Measurements from ENCODE around the gene LRP3.

DNA sequence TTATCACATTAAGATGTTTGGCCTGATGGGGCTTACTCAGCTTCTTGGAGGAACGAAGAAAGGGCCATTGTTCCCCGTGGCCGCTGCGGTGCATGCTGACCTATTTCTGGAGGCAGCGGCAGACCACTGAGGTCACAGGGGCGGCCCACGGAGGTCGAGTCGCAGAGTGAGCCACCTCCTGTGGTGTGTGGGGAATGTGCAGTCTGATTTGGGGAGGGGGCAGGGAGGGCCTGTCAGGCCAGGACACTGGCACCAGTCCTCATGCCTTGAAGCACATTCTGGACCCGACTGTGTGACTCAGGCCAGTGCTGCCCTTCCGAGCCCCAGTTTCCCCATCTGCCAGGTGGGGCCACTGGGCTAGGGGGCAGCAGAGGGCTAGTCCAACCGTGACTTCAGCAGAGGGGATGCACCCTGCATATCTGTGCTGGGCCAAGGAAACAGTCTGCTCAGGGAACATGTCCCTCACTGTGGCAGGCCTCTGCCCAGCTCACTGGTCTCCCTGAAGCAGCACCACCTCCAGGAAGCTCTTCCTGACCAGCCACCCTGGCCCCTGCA lies 25.2 kb downstream of the LRP3 start:
- TF ChIP-seq, protein P1, sequence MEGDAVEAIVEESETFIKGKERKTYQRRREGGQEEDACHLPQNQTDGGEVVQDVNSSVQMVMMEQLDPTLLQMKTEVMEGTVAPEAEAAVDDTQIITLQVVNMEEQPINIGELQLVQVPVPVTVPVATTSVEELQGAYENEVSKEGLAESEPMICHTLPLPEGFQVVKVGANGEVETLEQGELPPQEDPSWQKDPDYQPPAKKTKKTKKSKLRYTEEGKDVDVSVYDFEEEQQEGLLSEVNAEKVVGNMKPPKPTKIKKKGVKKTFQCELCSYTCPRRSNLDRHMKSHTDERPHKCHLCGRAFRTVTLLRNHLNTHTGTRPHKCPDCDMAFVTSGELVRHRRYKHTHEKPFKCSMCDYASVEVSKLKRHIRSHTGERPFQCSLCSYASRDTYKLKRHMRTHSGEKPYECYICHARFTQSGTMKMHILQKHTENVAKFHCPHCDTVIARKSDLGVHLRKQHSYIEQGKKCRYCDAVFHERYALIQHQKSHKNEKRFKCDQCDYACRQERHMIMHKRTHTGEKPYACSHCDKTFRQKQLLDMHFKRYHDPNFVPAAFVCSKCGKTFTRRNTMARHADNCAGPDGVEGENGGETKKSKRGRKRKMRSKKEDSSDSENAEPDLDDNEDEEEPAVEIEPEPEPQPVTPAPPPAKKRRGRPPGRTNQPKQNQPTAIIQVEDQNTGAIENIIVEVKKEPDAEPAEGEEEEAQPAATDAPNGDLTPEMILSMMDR (conservative IDR thresholded peaks at IDR 0.05 in 1 of 2, IDR thresholded peaks at IDR 0.05 in 1 of 2; ENCODE audit: extremely low read depth in 1 of 2, insufficient read depth in 1 of 2, low read depth in 1 of 2, low read length in 2 of 2): peak in 1 of 2 donors; percentile 31
- no peak for TF ChIP-seq EZH2 (IDR thresholded peaks at IDR 0.05; ENCODE audit: borderline replicate concordance, low read length)

All from mammary epithelial cell (primary cell).